IMR-90 (cell line): ENCODE results near the gene TMOD1. TPM values are rescaled to one million over a fixed set of nuclear protein-coding genes. Genes with fewer than 3 reads are reported as not detected.

Source experiments
- ATAC-seq: fragments of 200-7000 bp; cut with Tn5 transposase; 2 replicates; pipeline ENCODE4 v1.9.1; 2020; ENCODE audit warnings: low read depth, mild to moderate bottlenecking, moderate library complexity
- BruUV-seq: library from RNA; stranded (reverse); fragments of 400-500 nt; replicated peaks from 2 replicates; lab custom pipeline; 2021; lab: Mats Ljungman, UMichigan
- CTCF ChIA-PET: fragments of 300-600 bp; formaldehyde crosslinking; extraction: SDS; loops from one replicate; lab custom pipeline; 2021; ENCODE audit warnings: antibody characterized with exemption; lab: Yijun Ruan, JAX
- POLR2A ChIA-PET: fragments of 300-600 bp; sonication (Branson Sonifier 250); formaldehyde crosslinking; loops from one replicate; lab custom pipeline; 2022; ENCODE audit warnings: antibody characterized with exemption; ENCODE audit not compliant: unreplicated experiment; lab: Charles Lee
- DNase-seq: peaks from one replicate; pipeline ENCODE4 v3.0.0; 2013
- H2AFZ ChIP-seq: replicated peaks from 2 replicates; pipeline ENCODE3; 2013; ENCODE audit warnings: low read length, mild to moderate bottlenecking; ENCODE audit not compliant: poor library complexity
- H2AK5ac ChIP-seq: 2 replicates; pipeline ENCODE4 v1.6.1; 2013; ENCODE audit warnings: low read depth, low read length, inconsistent platforms
- H2AK9ac ChIP-seq: replicated peaks from 2 replicates; pipeline ENCODE3; 2013; ENCODE audit warnings: mild to moderate bottlenecking, low read depth, low read length, moderate library complexity; ENCODE audit not compliant: poor library complexity
- H2BK120ac ChIP-seq: 2 replicates; pipeline ENCODE4 v1.6.1; 2013; ENCODE audit warnings: low read depth, low read length, inconsistent platforms
- H2BK15ac ChIP-seq: 3 replicates; pipeline ENCODE4 v1.6.1; 2013; ENCODE audit warnings: low read depth, low read length, inconsistent platforms
- H2BK20ac ChIP-seq: 2 replicates; pipeline ENCODE4 v1.6.1; 2013; ENCODE audit warnings: low read depth, mild to moderate bottlenecking, inconsistent platforms, low read length, moderate library complexity
- H2BK5ac ChIP-seq: 2 replicates; pipeline ENCODE4 v1.6.1; 2013; ENCODE audit warnings: mild to moderate bottlenecking, low read depth, low read length, inconsistent platforms; ENCODE audit not compliant: poor library complexity, severe bottlenecking
- H3K14ac ChIP-seq: replicated peaks from 2 replicates; pipeline ENCODE4 v1.6.1; 2013; ENCODE audit warnings: low read depth, low read length, inconsistent platforms
- H3K18ac ChIP-seq: 2 replicates; pipeline ENCODE4 v1.6.1; 2013; ENCODE audit warnings: low read depth, low read length, control low read depth
- H3K23ac ChIP-seq: 2 replicates; pipeline ENCODE4 v1.6.1; 2013; ENCODE audit warnings: low read depth, low read length, inconsistent platforms
- H3K27ac ChIP-seq: 2 replicates; pipeline ENCODE4 v1.5.1; 2013; ENCODE audit warnings: mild to moderate bottlenecking, control low read depth, low read length; ENCODE audit not compliant: insufficient read depth
- H3K27me3 ChIP-seq: 2 replicates; pipeline ENCODE4 v1.6.1; 2013; ENCODE audit warnings: low read length; ENCODE audit not compliant: control insufficient read depth, insufficient read depth
- H3K36me3 ChIP-seq: 2 replicates; pipeline ENCODE4 v1.6.1; 2013; ENCODE audit warnings: low read length, mixed read lengths; ENCODE audit not compliant: control insufficient read depth, insufficient read depth
- H3K4ac ChIP-seq: 2 replicates; pipeline ENCODE4 v1.6.1; 2013; ENCODE audit warnings: low read depth, low read length, inconsistent platforms
- H3K4me1 ChIP-seq: 2 replicates; pipeline ENCODE4 v1.6.1; 2013; ENCODE audit warnings: low read length, mixed read lengths; ENCODE audit not compliant: control insufficient read depth, insufficient read depth
- H3K4me2 ChIP-seq: 2 replicates; pipeline ENCODE4 v1.6.1; 2013; ENCODE audit warnings: low read depth, mild to moderate bottlenecking, control low read depth, low read length, moderate library complexity
- H3K4me3 ChIP-seq: 2 replicates; pipeline ENCODE4 v1.5.1; 2013; ENCODE audit warnings: low read depth, mild to moderate bottlenecking, control low read depth, low read length, moderate library complexity; ENCODE audit not compliant: insufficient read depth
- H3K56ac ChIP-seq: 2 replicates; pipeline ENCODE4 v1.6.1; 2013; ENCODE audit warnings: low read length, inconsistent platforms; ENCODE audit not compliant: insufficient read depth; ENCODE audit errors: extremely low read depth
- H3K79me1 ChIP-seq, 2 experiments: 2 replicates each; pipeline ENCODE4 v1.6.1; 2013; ENCODE audit warnings: low read length in 2 of 2, inconsistent platforms in 1 of 2, low read depth in 1 of 2
- H3K9ac ChIP-seq: 2 replicates; pipeline ENCODE4 v1.6.1; 2013; ENCODE audit warnings: low read depth, low read length, control low read depth
- H3K9me1 ChIP-seq: 2 replicates; pipeline ENCODE4 v1.6.1; 2013; ENCODE audit warnings: low read length, inconsistent platforms; ENCODE audit not compliant: insufficient read depth
- H3K9me3 ChIP-seq: 2 replicates; pipeline ENCODE4 v1.6.1; 2013; ENCODE audit warnings: low read length; ENCODE audit not compliant: control insufficient read depth, insufficient read depth
- H4K20me1 ChIP-seq: 2 replicates; pipeline ENCODE4 v1.6.1; 2013; ENCODE audit warnings: low read length, inconsistent platforms; ENCODE audit not compliant: insufficient read depth
- H4K5ac ChIP-seq: 2 replicates; pipeline ENCODE4 v1.6.1; 2013; ENCODE audit warnings: mild to moderate bottlenecking, low read depth, low read length, control low read depth
- H4K8ac ChIP-seq, 2 experiments: 2 replicates each; pipeline ENCODE4 v1.6.1; 2013; ENCODE audit warnings: low read depth in 2 of 2, low read length in 2 of 2, control low read depth in 1 of 2, inconsistent platforms in 1 of 2
- H4K91ac ChIP-seq: 2 replicates; pipeline ENCODE4 v1.6.1; 2013; ENCODE audit warnings: low read depth, low read length, inconsistent platforms; ENCODE audit not compliant: insufficient read depth
- BHLHE40 ChIP-seq: fragments of 150-350 bp; IDR thresholded peaks from 2 replicates; pipeline ENCODE4 v1.6.1; 2016; ENCODE audit warnings: mild to moderate bottlenecking, low read depth, low read length
- CEBPB ChIP-seq: IDR thresholded peaks from 2 replicates; pipeline ENCODE4 v1.6.1; 2012; ENCODE audit warnings: low read depth, low read length, improper control_type of control experiment
- ELK1 ChIP-seq: fragments of 150-350 bp; IDR thresholded peaks from 2 replicates; pipeline ENCODE4 v1.6.1; 2016; ENCODE audit warnings: low read depth, mild to moderate bottlenecking, low read length, moderate library complexity, borderline replicate concordance
- FOS ChIP-seq: fragments of 150-350 bp; IDR thresholded peaks from 2 replicates; pipeline ENCODE4 v1.6.1; 2016; ENCODE audit warnings: low read depth, low read length
- MAZ ChIP-seq: IDR thresholded peaks from 2 replicates; pipeline ENCODE4 v1.6.1; 2012; ENCODE audit warnings: low read depth, mild to moderate bottlenecking, low read length, improper control_type of control experiment, moderate library complexity, borderline replicate concordance
- POLR2A ChIP-seq: IDR thresholded peaks from 2 replicates; pipeline ENCODE4 v1.6.1; 2012; ENCODE audit warnings: mild to moderate bottlenecking, low read depth, low read length
- RAD21 ChIP-seq: IDR thresholded peaks from 2 replicates; pipeline ENCODE4 v1.6.1; 2012; ENCODE audit warnings: low read length, improper control_type of control experiment
- RCOR1 ChIP-seq: IDR thresholded peaks from 2 replicates; pipeline ENCODE4 v1.6.1; 2012; ENCODE audit warnings: mild to moderate bottlenecking, low read length, improper control_type of control experiment; ENCODE audit not compliant: insufficient replicate concordance
- RFX5 ChIP-seq: IDR thresholded peaks from 2 replicates; pipeline ENCODE4 v1.8.0; 2012; ENCODE audit warnings: low read depth, mild to moderate bottlenecking, low read length, moderate library complexity
- SMC3 ChIP-seq: fragments of 150-350 bp; IDR thresholded peaks from 2 replicates; pipeline ENCODE4 v1.6.1; 2016; ENCODE audit warnings: low read depth, mild to moderate bottlenecking, antibody characterized with exemption, low read length, moderate library complexity
- WGBS, 2 experiments: methylation state at CpG; one replicate each; pipeline versions ENCODE4 v1.1.5 to v1.1.7; 2013; ENCODE audit warnings: missing lambda C conversion rate in 2 of 2; ENCODE audit not compliant: insufficient read length in 1 of 2; ENCODE audit errors: extremely low coverage in 2 of 2; 5-methylcytosine and 5-hydroxymethylcytosine counted together
- dilution Hi-C: fragments of 300-500 bp; cut with HindIII; formaldehyde crosslinking; loops from one replicate; pipeline ENCODE4 v1.14.3; 2018; ENCODE audit warnings: low sequenced_read_pairs; ENCODE audit not compliant: unreplicated experiment
- in situ Hi-C: fragments of 300-500 bp; cut with MboI; formaldehyde crosslinking; loops from 3 replicates; pipeline ENCODE4 v1.14.3; 2019; ENCODE audit warnings: low sequenced_read_pairs, inconsistent platforms, mixed read lengths
- intact Hi-C: fragments of 100-400 bp; cut with micrococcal nuclease; formaldehyde crosslinking; loops from 2 replicates; pipeline ENCODE4 v1.10.0; 2022
- polyA plus RNA-seq, 3 experiments: library from polyadenylated mRNA; depleted of rRNA; stranded (reverse); fragments of >200 nt; gene quantifications; 2 replicates each; pipeline ENCODE4 v1.2.3, GENCODE V29; 2012; ENCODE audit warnings: low replicate concordance in 1 of 3
- total RNA-seq: library from RNA; depleted of rRNA; stranded (reverse); fragments of >200 nt; gene quantifications from 2 replicates; pipeline ENCODE4 v1.2.3, GENCODE V29; 2012

TMOD1 gene
- total and polyA plus RNA-seq, 2 of the 4 experiments (the other 2 are of a cell fraction): 0.18 to 0.38 TPM

- no peaks in the 10 kb centered on the region for H3K79me1 ChIP-seq
- TF ChIP-seq POLR2A: no peak
- no peak for TF ChIP-seq FOS
- TF ChIP-seq SMC3: no peak
- TF ChIP-seq RCOR1: no peak
- no peak for TF ChIP-seq ELK1
- no peak for TF ChIP-seq MAZ
- no peak for TF ChIP-seq RAD21
- TF ChIP-seq RFX5: no peak
- TF ChIP-seq BHLHE40: no peak
- TF ChIP-seq CEBPB: no peak
- dilution Hi-C loops: no loop called here
- H3K9me3 ChIP-seq: no peaks in the 10 kb centered on the region
- H3K18ac ChIP-seq: no peak overlapping the region
- intact Hi-C loops: no loop called here
- 98% methylated on average over 9 of the region's 17 CpGs; no CpG with 5 or more reads in 1 of the 2 experiments for WGBS, 2 experiments
- no peak overlapping the region for H3K9ac ChIP-seq
- ATAC-seq (no peak), DNase-seq (no peak)
- no peak overlapping the region for H3K4me3 ChIP-seq
- no peaks in the 10 kb centered on the region for H4K20me1 ChIP-seq
- no peak overlapping the region for H3K27ac ChIP-seq
- no peak overlapping the region for H2BK20ac ChIP-seq
- H2BK5ac ChIP-seq: no peak overlapping the region
- BruUV-seq: no TSS peak
- peaks cover 39% of the 10 kb centered on the region for H3K36me3 ChIP-seq
- no peak overlapping the region for H2BK120ac ChIP-seq
- no peak overlapping the region for H4K5ac ChIP-seq
- no peaks in the 10 kb centered on the region for H3K27me3 ChIP-seq
- no peak overlapping the region for H3K4me2 ChIP-seq
- no peaks in the 10 kb centered on the region for H3K4me1 ChIP-seq
- no peak overlapping the region for H2AK5ac ChIP-seq
- H3K23ac ChIP-seq: no peak overlapping the region
- no peak overlapping the region for H3K4ac ChIP-seq
- no peak overlapping the region for H2BK15ac ChIP-seq
- in situ Hi-C loops: no loop called here
- H2AFZ ChIP-seq: no peak overlapping the region
- no peak overlapping the region for H3K56ac ChIP-seq
- no peak overlapping the region for H3K14ac ChIP-seq
- no peak overlapping the region for H2AK9ac ChIP-seq
- H4K8ac ChIP-seq: no peak overlapping the region
- POLR2A ChIA-PET: no interaction called here
- no peak overlapping the region for H4K91ac ChIP-seq
- CTCF ChIA-PET: no interaction called here
- no peaks in the 10 kb centered on the region; the same call in 1 of the 2 replicates for H3K9me1 ChIP-seq
Observed at GRCh38 chr9:97604901-97605645, 103.6 kb downstream of the TMOD1 start.
